HG03175 (cell line): ENCODE data around the gene CLOCK.

Experiments used
- ATAC-seq: cut with Tn5 transposase; IDR thresholded peaks from one replicate; pipeline ENCODE4 v1.9.1; 2021; ENCODE audit warnings: mild to moderate bottlenecking, moderate library complexity; ENCODE audit not compliant: unreplicated experiment

The CLOCK gene

DNA sequence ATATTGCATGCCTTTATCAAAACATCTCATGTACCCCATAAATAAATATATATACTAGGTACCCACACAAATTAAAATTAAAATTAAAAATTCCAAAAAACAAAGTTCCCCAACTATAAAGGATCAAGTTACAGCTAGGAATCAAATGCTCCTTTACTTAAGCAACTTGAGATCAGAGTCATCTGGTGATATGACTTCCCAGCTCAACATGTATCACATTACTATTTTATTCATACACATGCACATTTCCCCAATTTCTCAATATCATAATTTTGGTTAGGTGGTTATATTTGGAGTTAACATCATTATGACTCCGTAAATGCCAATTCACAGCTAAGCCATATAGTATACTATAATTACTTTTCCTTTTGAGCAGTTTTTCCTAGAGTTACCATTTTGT lies 60.9 kb downstream of the CLOCK start:
- ATAC-seq = no peak

DNA sequence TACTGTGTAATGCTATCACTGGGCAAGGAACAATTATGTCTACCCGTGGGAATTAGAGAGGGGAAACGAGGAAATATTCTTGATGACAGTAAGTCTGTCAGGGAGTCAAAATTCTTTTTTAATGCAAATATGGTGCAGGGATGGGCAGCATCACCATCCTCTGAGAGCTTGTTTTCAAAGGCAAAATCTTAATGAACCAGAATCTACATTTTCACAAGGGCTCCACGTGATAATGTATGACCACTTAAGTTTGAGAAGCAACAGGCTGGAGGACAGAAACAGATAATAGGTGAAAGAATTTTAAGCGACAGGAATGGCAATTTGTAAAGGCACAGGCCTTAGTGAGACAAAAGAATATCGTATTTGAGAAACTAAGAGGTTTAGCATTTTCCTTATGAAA lies 63.4 kb downstream of the CLOCK start:
- ATAC-seq = no peak

DNA sequence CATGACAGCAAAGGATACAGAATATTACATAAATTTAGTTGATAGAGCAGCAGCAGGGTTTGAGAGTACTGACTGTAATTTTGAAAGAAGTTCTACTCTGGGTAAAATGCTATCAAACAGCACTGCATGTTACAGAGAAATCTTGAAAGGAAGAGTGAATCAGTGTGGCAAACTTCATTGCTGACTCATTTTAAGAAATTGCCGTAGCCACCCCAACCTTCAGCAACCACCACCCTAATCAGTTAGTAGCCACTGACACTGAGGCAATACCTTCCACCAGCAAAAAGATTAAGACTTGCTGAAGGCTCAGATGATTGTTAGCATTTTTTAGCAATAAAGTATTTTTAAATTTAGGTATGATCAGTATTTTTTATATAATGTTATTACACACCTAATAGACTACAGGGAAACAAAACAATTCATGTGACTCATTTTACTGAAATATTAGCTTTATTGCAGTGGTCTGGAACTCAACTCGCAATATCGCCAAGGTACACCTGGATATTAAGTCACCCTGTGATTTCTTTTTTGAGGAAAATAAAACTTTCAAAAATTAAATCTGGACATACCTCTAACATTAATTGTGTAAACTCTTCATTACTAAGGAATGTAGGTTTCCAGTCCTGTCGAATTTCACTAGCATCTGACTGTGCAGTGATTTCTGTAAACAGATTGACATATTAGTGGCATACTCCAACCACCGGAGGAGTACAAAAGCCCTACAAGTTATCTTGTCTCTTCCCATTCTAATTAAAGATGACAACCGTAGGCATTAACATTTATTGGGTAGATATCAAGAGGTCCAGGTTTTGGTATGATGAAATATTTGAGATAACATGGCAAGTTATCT lies 71.1 kb downstream of the CLOCK start:
- no peak for ATAC-seq

DNA sequence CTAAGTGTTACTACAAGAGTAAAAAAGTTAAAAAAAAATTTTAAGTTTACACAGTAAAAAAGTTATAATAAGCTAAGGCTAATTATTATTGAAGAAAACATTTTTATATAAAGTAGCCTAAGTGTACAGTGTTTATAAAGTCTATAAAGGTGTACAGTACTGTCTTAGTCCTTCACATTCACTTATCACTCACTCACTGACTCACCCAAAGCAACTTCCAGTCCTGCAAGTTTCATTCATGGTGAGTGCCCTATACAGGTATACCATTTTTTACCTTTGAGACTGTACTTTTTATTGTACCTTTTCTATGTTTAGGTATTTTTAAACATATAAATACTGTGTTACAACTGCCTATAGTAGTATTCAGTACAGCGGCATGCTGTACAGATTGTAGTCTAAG lies 76.7 kb downstream of the CLOCK start:
- ATAC-seq = no peak

DNA sequence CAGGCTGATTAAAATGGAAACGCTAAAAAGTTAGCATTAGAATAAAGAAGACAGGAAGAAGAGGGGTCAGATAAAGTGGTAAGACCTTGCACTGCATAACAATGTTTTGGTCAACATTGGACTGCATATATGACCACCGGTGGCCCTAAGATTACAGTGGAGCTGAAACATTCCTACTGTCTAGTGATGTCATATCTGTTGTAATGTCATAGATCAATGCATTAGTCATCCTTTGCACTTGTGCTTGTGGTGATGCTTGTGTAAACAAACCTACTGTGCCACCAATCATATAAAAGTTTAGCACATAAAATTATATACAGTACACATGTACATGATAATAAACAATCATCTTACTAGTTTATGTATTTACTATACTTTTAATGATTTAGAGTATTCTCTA lies 78.0 kb downstream of the CLOCK start:
- ATAC-seq = no peak

DNA sequence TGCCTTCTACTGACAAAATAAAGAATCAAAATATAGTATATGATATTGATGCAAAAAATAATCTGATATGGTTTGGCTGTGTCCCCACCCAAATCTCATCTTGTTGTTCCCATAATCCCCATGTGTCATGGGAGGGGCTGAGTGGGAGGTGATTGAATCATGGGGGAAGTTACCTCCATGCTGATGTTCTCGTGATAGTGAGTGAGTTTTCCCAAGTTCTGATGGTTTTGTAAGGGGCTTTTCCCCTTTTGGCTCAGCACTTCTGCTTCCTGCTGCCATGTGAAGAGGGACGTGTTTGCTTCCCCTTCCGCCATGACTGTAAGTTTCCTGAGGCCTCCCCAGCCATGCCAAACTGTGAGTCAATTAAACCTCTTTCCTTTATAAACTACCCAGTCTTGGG lies 80.7 kb downstream of the CLOCK start:
- no peak for ATAC-seq

DNA sequence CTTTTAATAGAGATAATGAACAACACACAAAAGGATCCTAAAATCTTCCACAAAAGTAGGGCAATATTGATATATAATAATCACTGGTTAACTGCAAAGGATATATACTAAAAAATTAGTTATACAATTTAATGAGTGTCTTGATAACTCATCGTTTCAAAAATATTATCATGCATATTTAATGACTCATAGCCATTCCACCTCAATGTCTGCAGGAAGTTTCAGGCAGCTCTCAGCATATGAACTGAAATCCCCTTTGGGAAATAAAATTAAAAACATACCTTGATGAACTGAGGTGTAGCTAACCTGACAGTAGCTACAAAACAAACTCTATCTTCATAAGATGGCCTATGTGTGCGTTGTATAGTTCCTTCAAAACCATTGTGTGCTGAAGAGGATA lies 88.1 kb downstream of the CLOCK start:
- no peak for ATAC-seq

DNA sequence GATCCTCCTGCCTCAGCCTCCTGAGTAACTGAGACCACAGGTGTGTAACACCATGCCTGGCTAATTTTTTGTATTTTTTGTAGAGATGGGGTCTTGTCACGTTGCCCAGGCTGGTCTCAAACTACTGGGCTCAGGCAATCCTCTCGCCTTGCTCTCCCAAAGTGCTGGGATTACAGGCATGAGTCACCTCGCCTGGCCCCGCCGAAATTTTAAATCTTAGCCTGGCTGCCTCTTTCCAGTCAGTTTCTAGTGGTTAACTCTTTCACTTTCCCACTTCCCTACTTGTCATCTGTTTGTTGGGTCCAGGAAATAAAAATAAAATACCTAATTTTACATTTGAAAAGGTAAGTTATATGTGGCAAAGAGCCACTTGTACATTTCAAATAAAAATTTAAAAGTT lies 88.5 kb downstream of the CLOCK start:
- no peak for ATAC-seq

DNA sequence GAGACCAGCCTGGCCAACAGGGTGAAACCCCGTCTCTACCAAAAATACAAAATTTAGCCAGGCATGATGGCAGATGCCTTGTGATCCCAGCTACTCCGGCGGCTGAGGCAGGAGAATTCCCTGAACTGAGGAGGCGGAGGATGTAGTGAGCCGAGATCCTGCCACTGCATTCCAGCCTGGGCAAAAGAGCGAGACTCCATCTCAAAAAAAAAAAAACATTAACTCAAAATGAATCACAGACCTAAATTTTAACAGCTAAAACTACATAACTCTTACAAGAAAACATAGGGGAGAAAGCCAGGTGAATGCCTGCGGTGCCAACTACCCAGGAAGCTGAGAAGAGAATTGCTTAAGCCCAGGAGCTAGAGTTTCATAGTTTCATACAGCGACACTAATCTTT lies 96.1 kb downstream of the CLOCK start:
- no peak for ATAC-seq

DNA sequence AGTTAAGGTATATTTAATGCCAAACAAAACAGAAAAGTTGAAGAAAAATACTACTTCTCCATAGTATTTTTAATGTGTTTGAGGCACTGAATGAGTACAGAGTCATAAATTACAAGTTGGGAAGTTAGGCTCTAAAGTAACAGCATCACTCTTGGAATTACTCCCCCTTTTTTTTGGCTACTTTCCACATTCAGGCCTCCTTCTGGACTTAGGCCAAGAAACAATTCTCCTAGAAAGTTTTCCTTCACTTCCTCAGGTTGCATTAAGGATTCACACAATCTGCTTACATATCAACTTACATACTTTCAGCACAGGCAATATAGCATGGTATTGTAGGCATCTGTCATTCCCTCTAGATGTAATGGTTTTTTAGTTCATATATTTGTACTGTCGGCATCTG lies 98.9 kb downstream of the CLOCK start:
- no peak for ATAC-seq

DNA sequence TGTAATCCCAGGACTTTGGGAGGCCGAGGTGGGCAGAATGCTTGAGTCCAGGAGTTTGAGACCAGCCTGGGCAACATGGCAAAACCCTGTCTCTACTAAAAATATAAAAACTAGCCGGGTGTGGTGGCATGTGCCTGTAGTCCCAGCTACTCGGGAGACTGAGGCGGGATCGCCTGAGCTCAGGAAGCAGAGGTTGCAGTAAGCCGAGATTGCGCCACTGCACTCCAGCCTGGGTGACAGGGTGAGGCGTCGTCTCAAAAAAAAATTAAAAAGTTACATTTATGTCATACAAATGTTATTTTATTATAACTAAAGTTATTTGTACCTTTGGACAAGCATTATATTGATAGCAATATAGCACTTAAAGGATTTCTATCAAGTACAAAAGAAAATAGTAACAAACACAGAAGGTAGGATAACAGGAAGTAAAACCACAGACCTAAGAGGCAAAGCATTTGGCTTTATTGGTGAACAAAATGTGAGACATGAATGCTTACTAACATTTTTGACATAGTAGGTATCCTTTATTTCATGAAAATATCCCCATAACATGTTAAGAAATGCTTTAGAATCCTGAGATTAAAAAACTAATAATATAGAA lies 99.5 kb downstream of the CLOCK start:
- no peak for ATAC-seq

DNA sequence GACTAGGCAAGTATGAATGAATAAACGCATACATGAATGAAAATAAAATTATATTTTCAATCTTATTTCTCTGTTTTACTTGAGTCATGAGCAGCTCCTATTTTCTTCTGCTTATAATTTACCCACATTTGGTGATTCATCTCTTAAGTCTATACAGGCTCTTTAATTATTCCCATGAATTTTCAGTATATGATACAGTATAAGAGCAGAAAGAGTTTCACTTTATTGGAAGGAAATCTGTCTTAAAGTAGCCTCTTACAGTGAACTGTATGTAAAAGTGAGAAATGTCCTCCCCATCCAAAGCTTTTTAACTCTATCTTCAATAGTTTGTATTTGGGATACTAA lies 100.2 kb downstream of the CLOCK start:
- ATAC-seq = no peak

DNA sequence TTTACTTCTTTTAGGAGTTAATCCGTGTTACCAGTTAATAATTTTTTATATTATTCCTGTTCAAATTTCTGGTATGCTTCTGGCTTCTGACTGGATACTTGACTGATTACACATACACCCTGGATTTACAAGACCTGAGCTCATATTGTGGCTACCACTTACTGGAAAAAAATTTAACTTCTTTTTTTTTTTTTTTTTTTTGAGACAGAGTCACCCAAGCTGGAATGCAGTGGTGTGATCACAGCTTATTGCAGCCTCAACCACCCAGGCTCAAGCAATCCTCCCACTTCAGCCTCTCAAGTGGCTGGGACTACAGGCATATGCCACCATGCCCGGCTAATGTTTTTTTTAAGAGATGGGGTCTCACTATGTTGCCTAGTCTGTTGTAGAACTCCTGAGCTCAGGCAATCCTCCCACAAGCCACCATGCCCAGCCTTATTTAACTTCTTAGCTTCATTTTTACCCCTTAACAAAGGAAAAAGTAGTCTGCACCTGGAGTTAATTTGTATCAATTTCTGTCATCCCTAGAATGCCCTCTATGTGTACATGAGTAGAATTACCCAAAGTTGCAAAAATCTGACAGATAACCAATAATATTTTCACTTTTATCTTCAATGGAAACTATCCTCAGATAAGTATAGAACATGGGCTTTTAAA lies 100.7 kb downstream of the CLOCK start:
- ATAC-seq = no peak

DNA sequence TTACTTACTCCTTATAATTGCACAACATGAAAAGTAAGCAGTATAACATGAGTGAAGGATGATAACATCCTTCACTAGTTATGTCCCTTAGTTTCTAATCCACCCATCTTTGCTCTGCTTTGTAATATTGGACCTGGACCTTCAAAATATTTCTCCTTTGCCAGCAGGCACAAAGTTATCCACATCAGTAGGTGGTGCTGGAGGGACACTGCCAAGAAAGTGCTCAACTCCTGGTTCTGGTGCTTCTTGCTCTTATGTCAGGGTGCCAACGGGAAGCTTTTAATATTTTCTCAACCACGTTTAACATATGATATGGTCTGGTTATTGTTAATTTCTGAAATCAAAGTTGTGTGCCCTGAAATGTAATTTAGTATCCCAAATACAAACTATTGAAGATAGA lies 101.9 kb downstream of the CLOCK start:
- no peak for ATAC-seq

DNA sequence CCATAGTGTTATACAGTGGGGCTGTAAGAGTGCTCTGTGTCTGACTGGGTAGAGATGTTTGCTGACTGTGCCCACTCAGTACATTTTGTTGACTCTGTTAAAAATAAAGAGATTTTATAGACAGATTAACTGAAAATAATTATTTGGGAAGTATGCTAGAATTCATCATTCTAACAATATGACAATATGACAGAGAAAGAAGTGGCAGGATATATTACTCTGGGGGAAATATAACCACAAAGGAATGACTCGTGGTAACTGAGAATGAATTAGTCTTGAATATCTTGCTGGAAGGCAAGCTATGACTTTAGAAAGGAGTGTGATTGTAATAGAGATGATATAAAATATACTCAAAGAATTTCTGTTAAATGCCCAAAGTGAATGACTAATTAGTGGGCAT lies 104.2 kb downstream of the CLOCK start:
- no peak for ATAC-seq

DNA sequence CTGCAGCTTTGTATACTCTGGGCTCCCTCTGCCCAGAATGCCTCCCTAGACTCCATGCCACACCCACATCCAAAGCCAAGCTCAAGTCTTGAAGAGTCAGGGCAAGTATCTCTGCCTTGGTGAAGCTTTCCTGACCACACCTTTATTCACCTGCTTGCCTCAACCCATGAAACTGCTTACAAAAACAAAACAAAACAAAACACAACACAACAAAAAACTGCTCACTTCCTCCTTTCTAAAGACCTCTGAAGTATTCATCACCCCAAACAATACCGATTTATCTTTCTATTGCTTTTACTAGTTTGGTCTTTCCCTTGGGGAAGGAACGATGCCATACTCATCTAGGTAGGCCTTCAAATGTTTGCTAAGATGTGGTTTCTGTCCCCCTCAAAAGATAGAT lies 105.9 kb downstream of the CLOCK start:
- no peak for ATAC-seq

DNA sequence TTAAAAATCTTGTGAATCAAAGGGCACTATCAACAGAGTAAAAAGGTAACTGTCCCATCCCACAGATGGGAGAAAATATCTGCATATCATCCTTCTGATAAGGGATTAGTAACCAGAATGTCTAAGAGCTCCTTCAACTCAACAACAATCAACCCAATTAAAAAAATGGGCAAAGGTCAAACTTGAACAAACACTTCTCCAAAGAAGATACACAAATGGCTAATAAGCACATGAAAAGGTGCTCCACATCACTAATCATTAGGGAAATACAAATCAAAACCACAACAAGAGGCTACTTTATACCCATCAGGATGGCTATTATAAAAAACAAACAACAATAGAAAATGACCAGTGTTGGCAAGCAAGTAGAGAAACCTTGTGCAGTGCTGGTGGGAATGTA lies 107.7 kb downstream of the CLOCK start:
- no peak for ATAC-seq

DNA sequence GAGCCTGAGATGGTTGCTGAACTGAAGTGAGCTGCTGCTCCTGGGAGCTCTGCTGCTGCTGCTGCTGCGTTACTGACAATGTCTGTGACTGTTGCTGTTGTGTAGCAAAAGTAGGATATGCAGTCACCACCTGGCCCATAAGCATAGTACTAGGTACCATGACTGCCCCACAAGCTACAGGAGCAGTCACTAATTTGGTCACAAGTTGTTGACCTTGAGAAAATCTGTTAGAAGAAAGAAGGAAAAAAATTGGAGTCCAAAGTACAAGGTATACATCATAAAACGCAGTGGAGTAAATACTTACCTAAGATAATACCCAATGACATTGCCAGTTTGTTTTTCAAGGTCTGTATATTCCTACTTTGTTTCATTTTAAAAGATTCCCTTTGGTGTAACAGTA lies 108.4 kb downstream of the CLOCK start:
- no peak for ATAC-seq

DNA sequence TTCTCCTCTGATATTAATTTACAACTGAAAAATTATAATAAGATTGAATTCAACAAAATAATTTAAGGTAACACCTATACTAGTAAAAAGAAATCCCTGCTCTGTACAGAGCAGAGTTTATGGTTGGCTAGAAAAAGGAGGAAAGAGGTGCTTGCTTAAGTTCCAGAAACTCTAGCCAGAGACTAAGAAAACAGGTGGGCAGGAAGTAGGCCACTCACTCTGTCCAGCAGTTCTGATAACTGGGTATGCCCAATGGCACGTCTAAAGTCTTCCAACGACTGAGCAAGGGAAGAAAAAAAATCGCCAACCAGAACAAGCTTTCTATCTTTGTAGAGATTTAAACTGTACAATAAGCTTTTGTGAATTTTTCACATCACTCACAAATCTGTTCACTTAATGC lies 108.9 kb downstream of the CLOCK start:
- no peak for ATAC-seq

DNA sequence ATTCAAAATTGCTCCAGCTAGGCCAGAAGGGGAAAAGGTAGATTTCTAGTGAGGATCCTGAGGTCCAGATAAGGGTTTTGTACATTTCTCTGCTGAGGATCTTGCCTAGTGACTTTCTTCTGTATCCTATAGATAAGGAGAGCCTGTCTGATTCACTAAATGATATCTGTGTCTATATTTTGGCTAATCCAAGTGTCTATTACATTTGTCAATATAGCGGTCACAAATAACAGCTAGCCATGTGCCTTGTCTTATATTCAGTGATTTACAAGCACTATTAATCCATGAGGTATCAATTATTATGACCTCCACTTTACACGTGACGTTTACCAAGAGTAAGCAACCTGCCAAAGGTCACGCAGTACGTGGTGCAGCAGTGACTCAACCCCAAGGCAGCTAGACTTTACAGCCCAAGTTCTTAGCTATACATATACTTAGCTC lies 109.3 kb downstream of the CLOCK start:
- ATAC-seq = no peak

DNA sequence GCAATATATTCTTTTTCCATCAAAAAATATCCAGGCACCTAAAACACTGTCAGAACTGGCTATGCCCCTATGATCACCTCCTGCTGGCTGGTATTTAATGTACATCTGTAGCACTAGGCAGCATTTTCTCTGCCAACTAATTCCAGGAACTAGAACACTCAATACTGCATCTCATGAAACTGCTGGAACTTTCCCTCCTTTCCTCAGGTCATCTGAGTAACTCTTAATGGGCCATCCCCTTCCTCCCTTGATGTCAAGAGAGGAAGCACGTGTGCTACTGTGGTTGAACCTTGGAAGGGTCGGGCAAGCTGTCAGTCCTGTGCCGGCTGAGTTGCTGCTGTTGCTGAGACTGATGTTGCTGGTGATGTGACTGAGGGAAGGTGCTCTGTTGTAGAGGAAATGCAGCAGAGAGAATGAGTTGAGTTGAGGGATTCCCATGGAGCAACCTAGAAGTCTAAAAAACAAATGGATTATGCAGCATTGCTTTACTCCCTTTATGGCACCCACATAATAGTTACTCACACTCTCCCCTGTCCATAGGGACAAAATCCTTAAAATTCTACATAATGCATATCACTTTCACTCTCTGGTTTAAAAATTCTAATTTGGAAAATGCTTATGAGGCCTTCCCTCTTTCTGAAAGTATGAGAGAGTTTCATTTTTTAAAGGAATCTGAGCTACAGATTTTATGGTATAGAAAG lies 111.4 kb downstream of the CLOCK start:
- peak; percentile 44 for ATAC-seq
